Thyroid gland (tissue), 4 donors: Measurements from ENCODE around the gene MAPK6.

ENCODE experiments used
- POLR2A ChIP-seq, 2 donors: fragments of 450-650 bp; IDR thresholded peaks; one replicate each; pipeline ENCODE4 v1.6.1; 2017; ENCODE audit warnings: antibody characterized with exemption in 2 of 2, mild to moderate bottlenecking in 2 of 2, moderate library complexity in 1 of 2
- TF ChIP-seq, protein P1 (sequence below), 6 experiments: fragments of 200-600 bp in 3 of 6; fragments of 450-650 bp in 3 of 6; sonication (generic) in 3 of 6; IDR thresholded peaks; one replicate each; pipeline ENCODE4 v1.5.1; 2016 to 2019; ENCODE audit warnings: antibody characterized with exemption in 6 of 6, mild to moderate bottlenecking in 2 of 6, inconsistent platforms in 1 of 6, moderate library complexity in 1 of 6

DNA sequence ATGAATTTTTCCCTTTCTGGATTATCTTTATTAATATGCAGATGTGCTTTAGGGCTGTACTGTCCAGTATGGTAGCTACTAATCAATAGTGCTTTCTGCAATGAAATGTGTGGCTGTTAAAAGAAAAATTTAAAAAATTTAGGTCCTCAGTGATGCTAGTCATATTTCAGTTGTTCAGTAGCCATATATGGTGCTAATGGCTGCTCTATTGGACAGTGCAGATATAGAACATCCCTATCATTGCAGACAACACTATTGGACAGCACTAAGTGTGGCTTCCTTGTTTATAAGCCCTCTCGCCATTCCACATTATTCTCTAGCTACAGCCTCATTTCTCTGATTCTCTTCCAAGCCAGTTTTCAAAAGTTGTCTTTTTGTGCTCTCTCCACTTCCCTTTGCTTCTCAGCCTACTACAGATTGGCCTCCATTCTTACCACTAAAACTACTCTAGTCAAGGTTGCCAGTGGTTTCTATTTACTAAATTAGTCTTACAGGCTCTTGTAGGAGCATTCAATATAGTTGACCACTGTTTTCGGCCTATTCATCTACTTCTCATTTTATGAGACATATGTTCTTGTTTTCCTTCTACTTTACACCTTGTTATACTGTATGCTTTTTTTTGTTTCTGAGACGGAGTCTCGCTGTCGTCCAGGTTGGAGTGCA is 9.5 kb downstream of the MAPK6 start:
- TF ChIP-seq, protein P1, sequence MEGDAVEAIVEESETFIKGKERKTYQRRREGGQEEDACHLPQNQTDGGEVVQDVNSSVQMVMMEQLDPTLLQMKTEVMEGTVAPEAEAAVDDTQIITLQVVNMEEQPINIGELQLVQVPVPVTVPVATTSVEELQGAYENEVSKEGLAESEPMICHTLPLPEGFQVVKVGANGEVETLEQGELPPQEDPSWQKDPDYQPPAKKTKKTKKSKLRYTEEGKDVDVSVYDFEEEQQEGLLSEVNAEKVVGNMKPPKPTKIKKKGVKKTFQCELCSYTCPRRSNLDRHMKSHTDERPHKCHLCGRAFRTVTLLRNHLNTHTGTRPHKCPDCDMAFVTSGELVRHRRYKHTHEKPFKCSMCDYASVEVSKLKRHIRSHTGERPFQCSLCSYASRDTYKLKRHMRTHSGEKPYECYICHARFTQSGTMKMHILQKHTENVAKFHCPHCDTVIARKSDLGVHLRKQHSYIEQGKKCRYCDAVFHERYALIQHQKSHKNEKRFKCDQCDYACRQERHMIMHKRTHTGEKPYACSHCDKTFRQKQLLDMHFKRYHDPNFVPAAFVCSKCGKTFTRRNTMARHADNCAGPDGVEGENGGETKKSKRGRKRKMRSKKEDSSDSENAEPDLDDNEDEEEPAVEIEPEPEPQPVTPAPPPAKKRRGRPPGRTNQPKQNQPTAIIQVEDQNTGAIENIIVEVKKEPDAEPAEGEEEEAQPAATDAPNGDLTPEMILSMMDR (IDR thresholded peaks at IDR 0.05) = no peak
- TF ChIP-seq POLR2A (IDR thresholded peaks at IDR 0.05) = no peak
